Measurements from ENCODE around the gene SGTA.

Gene SGTA

DNA sequence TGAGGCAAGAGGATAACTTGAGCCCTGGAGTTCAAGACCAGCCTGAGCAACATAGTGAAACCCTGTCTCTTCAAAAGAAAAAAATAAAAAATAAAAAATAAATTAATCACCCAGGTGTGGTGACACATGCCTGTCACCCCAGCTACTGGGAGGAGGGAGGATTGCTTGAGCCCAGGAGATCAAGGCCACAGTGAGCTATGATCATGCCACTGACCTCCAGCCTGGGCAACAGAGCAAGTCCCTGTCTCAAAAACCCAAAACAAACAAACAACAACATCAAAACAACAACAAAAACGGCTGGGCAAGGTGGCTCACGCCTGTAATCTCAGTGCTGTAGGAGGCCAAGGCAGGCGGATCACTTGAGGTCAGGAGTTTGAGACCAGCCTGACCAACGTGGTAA lies 39.0 kb downstream of the SGTA start:
- no peak for DNase-seq

DNA sequence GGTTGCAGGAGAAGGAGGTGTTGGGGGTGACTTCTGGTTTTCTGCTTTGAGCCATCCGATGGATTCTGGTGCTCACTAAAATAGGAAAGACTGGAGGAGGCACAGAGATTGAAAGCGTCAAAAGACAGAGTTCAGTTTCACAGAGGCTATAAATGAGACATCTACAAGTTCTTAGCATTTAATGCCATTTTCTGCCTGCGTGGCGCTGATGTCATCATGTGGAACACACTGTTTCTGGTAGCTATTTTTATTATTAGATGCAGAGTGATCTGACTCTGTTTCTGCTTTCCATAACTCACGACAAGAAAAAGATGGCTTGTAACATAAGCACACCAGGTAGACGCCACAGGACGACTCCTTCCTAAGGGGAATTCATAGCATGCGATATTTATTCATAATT lies 40.0 kb downstream of the SGTA start:
- DNase-seq = no peak

DNA sequence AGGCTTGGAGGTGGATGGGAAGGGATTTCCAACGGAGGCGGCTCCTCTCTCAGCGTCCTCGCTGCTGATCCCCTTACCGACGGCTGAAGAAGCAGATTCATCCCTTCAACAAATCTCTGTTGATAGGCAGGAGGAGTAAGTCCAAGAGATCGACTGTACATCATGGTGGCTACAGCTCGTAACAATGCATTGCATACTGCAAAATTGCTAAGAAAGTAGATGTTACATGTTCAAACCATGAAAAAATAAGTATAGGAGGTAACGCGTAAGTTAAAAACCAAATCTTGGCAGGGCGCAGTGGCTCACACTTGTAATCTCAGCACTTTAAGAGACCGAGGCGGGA lies 42.8 kb downstream of the SGTA start:
- no peak for DNase-seq

DNA sequence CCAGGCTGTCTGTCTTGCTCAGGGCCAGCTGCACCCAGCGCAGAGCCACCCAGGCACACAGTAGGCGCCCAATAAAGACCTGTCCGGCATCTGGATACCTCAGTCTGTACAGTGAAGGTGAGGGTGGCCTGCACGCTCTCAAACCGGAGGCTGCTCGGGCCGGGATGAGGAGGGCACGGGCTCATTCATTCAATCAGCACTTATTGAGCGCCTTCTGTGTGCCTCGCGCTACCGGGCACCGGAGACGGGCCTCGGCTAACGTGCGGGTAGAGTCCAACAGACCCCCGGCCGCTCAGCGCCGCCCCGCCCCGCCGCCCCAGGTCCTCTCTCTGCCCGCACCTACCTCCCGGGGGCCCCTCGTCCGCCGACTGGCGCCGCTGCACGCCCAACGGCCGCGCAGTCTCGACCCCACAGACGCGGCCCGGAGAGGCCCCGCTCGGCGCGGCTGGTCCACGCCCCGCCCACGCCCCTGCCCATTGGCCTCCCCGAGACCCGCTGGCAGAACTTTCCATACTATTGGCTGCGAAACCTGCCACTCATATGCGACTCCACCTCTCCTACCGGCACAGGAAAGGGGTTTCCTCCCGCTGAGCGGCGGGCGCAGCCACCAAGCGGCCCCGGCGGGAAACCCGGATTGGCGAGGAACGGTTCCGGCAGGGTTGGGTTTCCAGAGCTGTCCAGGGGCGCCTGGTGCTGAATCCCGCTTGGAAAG lies 43.3 kb downstream of the SGTA start, which contains the start of gene SLC39A3:
Gene SLC39A3, minus strand, starts transcription at position 416 of the 712 bp plus-strand sequence. CDS start 2,760 bp downstream, outside the sequence.
- peak; percentile 99 for DNase-seq

DNA sequence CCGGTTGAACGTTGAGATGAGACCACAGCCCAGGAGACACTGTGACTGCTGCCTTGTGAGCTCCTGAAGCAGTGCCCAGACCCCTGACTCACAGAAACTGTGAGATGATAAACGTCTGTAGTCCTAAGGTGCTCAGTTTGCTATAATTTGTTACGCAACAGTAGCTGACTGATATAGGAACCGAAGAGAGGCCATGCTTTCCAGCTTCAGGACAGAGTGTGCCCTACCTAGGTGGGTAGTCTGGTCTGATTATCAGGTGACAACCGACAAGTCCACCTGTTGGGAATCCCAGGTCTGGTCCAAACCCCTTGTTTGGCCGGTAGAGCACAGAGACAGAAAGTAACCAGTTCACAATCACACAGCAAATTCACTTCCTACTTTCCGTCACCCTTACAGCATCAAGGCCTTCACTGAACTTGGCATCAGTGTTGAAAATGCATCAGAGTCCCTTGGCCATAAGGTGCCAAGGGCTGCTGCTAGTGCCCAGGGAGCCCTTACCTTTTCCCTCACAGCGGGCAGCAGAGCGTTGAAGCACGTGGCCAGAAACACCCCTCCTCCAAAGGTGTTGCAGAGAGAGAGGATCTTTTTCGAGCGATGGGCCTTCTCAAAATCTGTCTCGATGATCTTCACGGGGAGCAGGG lies 46.4 kb downstream of the SGTA start:
- no peak for DNase-seq

DNA sequence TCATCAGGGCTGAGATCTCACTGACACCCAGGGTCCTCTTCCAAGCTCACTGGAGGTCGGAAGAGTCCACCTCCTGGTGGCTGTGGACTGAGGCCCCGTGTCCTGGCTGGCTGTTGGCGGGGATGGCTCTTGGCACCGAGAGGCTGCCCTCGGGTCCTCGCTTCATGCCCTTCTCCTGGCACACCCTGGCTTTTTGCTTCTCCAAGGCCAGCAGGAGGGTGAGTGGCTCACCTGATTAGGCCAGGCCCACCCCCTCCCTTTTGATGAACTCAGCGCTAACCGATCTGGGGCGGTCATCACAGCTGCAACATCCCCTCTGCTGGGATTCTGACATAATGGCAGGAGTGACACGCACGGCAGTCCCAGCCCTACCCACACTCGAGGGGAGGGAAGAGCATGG lies 47.7 kb downstream of the SGTA start:
- no peak for DNase-seq

DNA sequence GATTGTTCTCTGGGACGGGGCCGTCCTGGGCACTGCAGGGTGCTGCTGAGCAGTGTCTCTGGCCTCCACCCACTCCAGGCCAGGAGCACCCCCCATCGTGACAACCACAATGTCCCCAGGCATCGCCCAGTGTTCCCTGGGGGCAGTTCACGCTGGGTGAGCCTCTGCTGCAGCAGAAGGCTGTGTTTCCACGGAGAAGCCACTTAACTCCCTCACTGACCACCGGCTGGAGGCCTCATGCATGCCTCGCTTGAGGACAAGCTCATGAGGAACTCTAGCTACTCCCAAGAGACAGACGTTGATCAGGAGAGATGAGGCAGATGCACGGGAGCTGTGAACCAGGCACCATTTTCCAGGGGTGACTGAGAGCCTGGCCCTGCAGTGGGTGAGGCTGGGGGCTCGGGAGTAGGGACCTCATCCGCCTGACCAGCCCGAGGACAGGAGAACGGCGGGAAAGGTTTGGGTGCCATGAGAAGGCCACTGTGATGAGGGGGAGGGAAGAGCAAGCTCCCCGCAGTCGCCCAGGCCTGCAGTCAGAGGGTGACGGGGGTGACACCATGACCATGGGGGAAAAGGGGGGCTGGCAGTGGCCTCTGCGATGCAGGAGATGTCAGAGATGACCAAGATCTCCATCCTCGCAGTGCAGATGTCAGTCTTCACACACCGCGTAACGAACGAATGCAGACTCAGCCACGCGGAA lies 48.3 kb downstream of the SGTA start:
- DNase-seq = no peak

DNA sequence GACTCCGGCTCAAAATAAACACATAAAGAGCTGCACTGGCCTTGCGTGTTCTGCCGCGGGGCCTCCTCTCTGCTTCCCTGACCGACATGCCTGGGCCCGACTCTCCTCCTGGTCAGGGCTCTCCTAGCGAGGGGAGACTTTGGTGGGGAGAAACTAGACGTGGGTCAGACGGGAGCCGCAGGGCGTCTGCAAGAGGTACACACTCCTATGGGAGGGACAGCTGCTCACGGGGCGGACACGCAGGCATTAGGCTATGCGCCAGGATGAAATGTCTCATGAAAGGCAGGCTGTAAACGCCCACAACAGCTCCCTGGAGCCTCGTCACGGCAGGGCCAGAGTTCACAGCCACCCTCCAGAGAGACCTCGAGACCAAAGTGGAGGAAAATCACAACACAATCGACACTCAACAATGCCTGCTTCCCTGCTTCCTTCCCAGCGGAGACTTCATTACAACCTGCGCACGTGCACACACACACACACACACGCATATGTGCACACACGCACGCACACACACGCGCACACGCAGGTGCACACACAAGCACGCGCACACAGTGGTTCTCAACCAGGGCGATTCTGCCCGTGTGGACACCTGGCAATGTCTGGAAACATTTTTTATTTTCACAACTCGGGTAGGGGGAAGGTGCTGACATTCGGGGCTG lies 49.0 kb downstream of the SGTA start:
- no peak for DNase-seq

DNA sequence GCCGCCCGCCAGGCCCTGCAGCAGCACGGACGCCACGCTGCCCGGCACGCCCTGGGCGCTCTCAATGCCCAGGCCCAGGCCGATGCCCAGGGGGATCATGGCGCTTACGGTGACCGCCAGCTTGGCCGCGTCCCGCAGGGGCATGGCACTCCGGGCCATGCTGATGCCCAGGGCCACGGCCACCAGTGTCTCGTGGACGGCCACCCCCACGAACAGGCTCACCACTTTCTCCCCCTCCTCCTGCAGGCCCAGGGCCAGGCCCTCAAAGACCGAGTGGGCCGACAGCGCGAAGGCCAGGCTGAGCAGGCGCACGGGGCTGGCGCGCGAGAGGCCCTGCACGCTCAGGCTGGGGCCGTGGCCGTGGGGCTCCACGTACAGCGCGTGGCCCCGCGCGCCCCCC lies 50.2 kb downstream of the SGTA start:
- DNase-seq = no peak

DNA sequence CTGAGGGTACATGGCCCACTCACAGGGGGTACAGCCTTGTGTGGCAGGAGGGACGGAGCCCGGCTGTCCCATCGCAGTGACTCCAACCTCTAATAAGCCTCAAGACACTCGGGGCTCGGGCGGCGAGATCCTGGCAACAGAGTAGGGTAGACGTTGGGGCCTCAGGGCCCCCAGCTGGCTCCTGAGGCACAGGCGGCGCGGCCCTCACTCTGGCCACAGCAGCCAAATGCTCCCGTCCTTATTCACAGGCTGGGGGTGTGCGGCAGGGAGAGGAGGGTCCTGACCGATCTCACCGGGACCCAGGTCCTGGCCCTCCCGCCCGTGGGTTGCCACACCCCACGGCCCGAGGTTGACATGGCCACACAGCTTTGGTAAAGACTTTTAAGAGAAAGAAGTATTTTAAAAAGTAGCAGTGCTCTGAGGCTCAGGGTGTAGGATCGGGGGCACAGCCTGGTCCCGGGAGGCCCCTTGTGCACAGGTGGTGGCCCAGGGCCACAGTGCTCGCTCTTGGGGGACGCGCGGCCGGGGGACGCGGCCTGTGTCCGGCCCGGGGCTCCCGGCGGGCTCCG lies 50.8 kb downstream of the SGTA start:
- no peak for DNase-seq

DNA sequence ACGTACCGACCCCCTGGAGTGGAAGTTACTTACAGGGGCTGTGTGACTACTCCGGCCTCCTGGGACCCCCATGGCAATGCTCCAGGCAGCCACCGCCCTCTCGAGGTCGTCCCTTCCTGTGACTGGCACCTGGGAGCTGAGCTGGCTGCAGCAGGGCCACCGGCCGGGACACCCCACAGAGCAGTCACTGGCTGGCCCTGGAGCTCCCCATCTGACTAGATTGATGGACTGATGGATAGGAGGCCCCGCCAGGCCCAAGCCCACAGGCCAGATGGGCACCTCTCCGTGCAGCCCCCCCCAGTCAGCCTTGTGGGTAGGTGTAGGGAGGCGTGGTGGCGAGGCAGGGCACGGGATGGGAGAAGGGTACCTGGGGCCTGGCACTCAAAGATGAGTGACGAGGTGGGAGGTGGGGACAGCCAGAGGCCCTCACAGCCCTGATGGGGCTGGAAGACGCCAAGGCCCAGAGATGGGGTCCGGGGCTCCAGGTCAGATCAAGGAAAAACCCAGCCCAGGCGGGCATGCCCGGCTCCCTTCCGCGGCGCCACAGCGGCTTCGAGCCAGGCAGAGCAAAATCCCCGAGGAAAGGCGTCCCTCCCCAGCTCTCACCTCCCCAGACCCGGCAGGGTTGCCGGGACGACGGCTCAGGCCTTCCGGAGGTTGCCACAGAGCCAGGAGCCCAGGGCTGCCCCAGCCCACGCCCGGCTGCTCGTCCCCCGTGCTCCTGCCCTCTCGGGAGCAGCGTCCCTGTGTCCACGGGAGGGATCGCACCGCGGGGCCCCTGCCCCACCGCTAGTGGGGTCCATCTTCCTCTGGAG lies 51.7 kb downstream of the SGTA start:
- DNase-seq = no peak

DNA sequence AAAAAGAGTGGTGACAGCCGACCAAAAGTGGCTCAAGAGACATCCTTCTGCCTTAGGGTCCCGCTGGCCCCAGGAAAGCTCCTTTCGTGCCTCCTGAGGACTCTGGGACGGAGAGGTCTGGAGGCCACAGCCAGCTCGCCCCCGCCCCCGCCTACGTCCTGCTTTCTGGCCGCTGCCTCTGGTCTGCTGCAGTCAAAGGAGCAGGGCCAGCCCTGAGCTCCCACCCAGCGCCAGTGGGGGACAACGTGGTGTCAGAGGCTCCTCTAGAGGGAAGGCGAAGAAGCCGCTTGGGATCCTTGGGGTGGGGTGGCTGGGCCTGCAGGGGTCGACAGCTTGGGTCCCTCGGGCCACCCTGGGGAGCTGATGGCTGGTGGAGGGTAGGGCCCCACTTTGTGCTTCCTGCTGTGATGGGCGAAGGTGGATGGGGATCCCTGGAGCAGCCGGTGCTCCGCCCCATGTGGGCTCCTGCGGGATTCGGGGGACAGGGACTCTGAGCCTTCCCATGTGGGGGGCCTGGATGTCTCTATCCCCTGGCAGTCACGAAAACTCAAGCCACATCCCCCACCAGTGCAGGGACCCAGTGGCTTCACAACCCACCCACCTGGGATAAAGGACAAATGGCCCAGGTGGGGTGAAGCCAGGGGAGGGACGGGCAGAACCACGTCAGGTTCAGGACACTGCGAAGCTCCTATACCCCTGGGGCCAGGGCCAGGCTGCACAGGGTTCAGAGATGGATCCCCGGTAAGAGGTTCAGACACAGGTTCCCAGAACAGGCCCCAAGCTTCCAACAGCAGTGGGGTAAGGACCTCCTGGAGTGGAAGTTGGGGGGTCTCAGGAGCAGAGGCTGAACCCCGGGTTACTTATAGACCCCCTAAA lies 52.9 kb downstream of the SGTA start:
- no peak for DNase-seq

DNA sequence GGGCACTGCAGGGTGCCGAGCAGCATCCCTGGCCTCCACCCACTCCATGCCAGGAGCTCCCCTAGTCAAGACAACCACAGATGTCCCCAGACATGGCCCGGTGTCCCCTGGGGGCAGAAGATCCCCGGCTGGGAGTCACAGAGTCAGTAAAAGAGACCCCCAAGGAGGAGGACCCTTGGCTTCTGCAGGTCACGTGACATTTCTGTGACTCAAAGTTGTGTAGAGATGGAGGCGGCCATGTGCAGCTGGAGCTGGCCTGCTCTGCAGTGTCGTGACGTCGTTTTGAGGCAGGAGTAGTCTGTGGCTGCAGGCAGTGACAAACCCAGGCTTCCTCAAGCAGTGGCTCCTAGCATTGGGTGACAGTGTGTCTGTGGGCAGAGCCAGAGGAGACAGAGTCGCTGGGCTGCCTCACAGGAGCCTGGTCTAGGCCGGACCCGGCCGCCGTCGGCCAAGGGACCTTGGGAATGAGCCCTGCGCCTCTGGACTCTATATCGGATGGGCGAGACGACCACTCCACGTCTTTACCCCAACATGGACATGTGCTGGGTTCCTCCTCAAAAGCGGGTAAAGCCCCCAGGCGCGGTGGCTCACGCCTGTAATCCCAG lies 54.2 kb downstream of the SGTA start:
- DNase-seq = peak; percentile 41

DNA sequence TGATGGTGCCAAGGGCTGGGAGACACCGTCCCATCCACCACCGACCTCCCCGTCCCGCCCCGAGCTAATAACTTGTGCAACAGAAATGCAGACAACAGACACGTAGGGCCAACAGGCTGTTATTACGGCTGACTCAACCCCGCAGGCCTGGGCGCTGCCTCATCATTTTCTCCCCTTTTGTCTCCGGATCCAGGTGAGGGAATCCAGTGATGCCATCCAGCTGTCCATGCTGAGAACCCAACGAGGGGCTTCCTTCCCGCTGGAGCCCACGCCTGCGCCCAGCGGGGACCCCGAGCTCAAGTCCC lies 55.5 kb downstream of the SGTA start:
- no peak for DNase-seq

DNA sequence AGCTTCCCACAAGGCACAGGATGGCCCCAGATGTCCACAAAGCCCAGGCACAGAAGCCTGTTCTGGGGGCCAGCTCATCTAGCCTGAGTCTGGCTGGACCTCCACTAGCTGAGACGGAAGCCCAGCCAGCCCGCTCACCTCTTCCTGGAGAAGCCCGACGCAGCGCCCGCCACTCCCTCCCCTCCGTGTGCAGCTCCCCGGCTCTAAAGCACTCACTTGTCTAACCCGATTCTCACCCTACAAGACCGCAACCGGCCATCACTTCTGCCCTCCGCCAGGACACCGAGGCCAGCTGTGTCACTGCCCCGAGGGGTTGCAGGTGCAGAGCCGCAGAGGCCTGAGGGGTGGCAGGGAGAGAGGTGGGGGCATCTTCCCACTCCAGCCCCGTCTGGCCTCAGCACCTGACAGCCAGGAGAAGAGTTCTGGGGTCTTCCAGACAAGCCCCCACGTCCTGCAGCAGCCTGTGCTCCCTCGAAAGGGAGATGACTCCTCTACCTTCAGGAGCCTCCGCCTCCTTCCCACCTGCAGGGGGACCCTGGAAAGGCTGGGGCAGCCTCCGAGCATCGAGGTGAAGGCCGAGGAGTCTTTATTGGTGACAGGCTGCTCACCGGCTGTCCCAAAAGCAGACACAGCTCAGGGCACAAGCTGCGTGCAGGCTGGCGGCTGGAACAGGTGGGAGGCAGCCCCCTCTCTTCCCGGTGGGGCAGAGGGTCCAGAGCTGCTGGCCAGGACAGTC lies 56.0 kb downstream of the SGTA start:
- peak; percentile 39 for DNase-seq

DNA sequence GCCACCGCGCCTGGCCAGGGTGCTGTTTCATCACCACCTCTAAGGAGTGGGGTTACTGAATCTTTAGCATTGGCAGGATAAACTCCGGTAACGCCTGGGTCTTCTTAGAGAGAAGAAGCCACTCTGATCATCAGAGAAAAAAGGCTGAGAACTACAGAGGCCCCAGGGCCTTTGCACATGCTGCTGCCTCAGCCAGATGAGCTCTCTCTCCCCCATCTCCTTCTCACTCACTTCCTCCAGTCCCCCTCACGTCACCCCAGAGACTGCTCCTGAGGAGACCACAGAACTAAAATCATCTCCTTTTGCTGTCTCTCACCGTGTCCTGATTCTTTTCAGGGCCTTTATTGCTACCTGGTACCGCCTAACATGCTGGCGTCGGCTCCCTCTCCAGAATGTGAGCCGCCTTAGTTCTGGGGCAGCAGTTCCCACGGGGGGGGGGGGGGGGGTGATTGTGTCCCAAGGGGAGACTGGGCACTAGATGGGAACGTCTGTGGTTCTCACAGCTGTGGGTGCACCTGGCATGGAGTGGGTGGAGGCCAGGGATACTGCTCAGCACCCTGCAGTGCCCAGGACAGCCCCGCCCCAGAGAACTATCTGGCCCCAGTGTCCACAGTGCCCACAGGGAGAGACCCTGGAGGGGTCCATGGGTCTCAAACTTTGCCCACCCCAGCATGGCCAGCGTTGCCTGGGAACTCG lies 56.8 kb downstream of the SGTA start:
- no peak for DNase-seq

DNA sequence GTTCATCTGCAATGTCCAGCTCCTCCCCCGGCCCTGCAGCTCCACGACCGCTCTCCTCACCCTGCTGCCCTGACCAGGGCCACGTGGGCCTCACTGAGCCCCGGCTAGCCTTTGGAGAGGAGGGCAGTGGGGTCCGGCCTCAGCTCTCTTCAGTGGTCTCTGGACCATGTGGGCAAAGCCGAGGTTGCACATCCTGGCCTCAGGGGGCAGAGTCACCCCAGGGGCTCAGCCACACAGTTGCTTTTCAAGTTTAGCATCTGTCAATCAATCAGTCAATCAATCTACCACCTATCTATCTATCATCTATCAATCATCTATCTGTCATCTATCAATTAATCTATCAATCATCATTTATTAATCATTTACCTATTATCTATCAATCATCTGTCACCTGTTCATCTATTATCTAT lies 58.9 kb downstream of the SGTA start:
- no peak for DNase-seq

DNA sequence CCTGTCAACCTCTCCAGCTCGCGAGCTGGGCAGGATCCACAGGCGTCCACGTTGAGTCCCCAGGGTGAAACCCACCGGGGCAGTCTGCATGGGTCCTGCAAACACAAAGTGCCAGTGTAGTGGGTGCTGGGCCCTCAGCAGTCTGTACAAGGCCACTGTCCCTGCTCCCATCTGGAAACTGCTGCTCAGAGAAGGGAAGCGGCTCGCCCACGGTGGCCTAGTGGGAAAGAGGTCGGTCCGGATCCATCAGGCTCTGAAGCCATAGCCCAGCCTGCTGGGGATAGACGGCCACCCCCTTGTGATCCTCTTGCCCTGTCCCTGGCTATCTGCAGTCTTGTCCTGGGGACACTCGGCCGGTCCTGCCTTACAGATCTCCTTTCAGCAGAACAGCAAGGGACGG lies 59.3 kb downstream of the SGTA start:
- no peak for DNase-seq

DNA sequence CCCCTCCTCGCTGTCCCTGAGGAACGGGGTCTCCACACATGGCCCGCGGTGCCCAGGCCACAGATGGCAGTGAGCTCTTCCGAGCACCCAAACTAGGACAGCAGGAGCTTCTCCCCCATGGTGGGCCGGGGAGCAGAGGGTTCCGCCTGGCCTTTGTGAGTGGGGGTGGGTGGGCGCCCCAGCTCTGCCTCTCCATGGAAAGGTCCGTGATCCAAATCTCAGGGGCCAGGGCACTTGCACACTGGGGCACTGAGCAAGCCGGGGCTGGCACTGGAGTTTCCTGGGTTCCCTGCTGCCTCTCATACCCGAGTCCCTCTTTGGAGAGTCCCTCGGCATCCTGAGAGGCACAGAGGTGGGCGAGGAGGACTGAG lies 59.7 kb downstream of the SGTA start:
- no peak for DNase-seq
